Right cardiac atrium (tissue), 5 donors: Measurements from ENCODE around the gene CGNL1. TPM values are rescaled to one million over a fixed set of nuclear protein-coding genes. Genes with fewer than 3 reads are reported as not detected.

Source experiments
- ATAC-seq, 2 donors: fragments of 200-7000 bp; cut with Tn5 transposase; one replicate each; pipeline versions ENCODE4 v1.8.0 to v1.9.1; 2020; ENCODE audit warnings: moderate library complexity in 2 of 2, mild to moderate bottlenecking in 1 of 2
- DNase-seq, 3 donors: peaks; one replicate each; pipeline ENCODE4 v3.0.0-alpha.2; 2020
- H3K27ac ChIP-seq: one replicate; pipeline ENCODE4 v1.5.1; 2013; ENCODE audit warnings: mild to moderate bottlenecking, low read length, control low read depth, moderate library complexity
- H3K27me3 ChIP-seq: one replicate; pipeline ENCODE4 v1.6.1; 2013; ENCODE audit not compliant: control insufficient read depth, insufficient read depth
- H3K4me1 ChIP-seq: one replicate; pipeline ENCODE4 v1.6.1; 2013; ENCODE audit warnings: low read length; ENCODE audit not compliant: control insufficient read depth, insufficient read depth
- H3K4me3 ChIP-seq: one replicate; pipeline ENCODE4 v1.5.1; 2013; ENCODE audit warnings: low read length, control low read depth
- H3K9me3 ChIP-seq: one replicate; pipeline ENCODE4 v1.6.1; 2013; ENCODE audit warnings: low read length; ENCODE audit not compliant: control insufficient read depth
- WGBS: extraction: QIAGEN DNeasy Blood & Tissue Kit; methylation state at CpG from one replicate; pipeline ENCODE4 v1.1.7; 2013; 5-methylcytosine and 5-hydroxymethylcytosine counted together
- intact Hi-C, 4 donors: fragments of 100-400 bp; cut with DNase I; formaldehyde crosslinking; loops; one replicate each; pipeline versions ENCODE4 v1.11.0 to v1.14.0; 2022 to 2023
- long read RNA-seq, 4 donors: library from polyadenylated mRNA; unstranded; transcript quantifications; one replicate each; pipeline ENCODE4 v2.0.0, GENCODE V29; 2020 to 2021
- polyA plus RNA-seq: library from polyadenylated mRNA; stranded (reverse); fragments of 200-250 nt; gene quantifications from one replicate; pipeline ENCODE4 v1.2.3, GENCODE V29; 2013
- total RNA-seq, 4 donors: library from RNA; stranded (reverse); fragmentation: NEBNext Ultra II Directional; extraction: Animal tissue kit (Norgen Biotek cat#: 25700); gene quantifications; one replicate each; pipeline ENCODE4 v1.2.1, GENCODE V29; 2021
- donor health status: healthy with polysubstance abuse.
- donor health status: DM: no; HTN: yes; CAD: no.
- donor health status: DM: no; HTN: no; CAD: no.
- donor health status: DM: no; HTN: yes; CAD: no; lungs with severe emphysema.
- donor health status: DM: yes; HTN: yes; CAD: no.

CGNL1 gene, protein sequence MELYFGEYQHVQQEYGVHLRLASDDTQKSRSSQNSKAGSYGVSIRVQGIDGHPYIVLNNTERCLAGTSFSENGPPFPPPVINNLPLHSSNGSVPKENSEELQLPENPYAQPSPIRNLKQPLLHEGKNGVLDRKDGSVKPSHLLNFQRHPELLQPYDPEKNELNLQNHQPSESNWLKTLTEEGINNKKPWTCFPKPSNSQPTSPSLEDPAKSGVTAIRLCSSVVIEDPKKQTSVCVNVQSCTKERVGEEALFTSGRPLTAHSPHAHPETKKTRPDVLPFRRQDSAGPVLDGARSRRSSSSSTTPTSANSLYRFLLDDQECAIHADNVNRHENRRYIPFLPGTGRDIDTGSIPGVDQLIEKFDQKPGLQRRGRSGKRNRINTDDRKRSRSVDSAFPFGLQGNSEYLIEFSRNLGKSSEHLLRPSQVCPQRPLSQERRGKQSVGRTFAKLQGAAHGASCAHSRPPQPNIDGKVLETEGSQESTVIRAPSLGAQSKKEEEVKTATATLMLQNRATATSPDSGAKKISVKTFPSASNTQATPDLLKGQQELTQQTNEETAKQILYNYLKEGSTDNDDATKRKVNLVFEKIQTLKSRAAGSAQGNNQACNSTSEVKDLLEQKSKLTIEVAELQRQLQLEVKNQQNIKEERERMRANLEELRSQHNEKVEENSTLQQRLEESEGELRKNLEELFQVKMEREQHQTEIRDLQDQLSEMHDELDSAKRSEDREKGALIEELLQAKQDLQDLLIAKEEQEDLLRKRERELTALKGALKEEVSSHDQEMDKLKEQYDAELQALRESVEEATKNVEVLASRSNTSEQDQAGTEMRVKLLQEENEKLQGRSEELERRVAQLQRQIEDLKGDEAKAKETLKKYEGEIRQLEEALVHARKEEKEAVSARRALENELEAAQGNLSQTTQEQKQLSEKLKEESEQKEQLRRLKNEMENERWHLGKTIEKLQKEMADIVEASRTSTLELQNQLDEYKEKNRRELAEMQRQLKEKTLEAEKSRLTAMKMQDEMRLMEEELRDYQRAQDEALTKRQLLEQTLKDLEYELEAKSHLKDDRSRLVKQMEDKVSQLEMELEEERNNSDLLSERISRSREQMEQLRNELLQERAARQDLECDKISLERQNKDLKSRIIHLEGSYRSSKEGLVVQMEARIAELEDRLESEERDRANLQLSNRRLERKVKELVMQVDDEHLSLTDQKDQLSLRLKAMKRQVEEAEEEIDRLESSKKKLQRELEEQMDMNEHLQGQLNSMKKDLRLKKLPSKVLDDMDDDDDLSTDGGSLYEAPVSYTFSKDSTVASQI
- 10 to 100 TPM; 48.6 to 59.9 (median 53.1) TPM for total RNA-seq
- polyA plus RNA-seq: 12.7 TPM
- long read RNA-seq, donor 1, full-length matches to known transcripts: 2 of 53 reads
- long read RNA-seq, donor 1, partial matches to known transcripts: 23 of 53 reads
- long read RNA-seq, donor 1, other reads (novel, unspliced or antisense): 28 of 53 reads
- long read RNA-seq, donor 2, full-length matches to known transcripts: 6 of 24 reads
- long read RNA-seq, donor 2, partial matches to known transcripts: 11 of 24 reads
- long read RNA-seq, donor 2, other reads (novel, unspliced or antisense): 7 of 24 reads
- long read RNA-seq, donor 3, full-length matches to known transcripts: 8 of 166 reads
- long read RNA-seq, donor 3, partial matches to known transcripts: 118 of 166 reads
- long read RNA-seq, donor 3, other reads (novel, unspliced or antisense): 40 of 166 reads
- long read RNA-seq, donor 4, full-length matches to known transcripts: 8 of 28 reads
- long read RNA-seq, donor 4, partial matches to known transcripts: 4 of 28 reads
- long read RNA-seq, donor 4, other reads (novel, unspliced or antisense): 16 of 28 reads

DNA sequence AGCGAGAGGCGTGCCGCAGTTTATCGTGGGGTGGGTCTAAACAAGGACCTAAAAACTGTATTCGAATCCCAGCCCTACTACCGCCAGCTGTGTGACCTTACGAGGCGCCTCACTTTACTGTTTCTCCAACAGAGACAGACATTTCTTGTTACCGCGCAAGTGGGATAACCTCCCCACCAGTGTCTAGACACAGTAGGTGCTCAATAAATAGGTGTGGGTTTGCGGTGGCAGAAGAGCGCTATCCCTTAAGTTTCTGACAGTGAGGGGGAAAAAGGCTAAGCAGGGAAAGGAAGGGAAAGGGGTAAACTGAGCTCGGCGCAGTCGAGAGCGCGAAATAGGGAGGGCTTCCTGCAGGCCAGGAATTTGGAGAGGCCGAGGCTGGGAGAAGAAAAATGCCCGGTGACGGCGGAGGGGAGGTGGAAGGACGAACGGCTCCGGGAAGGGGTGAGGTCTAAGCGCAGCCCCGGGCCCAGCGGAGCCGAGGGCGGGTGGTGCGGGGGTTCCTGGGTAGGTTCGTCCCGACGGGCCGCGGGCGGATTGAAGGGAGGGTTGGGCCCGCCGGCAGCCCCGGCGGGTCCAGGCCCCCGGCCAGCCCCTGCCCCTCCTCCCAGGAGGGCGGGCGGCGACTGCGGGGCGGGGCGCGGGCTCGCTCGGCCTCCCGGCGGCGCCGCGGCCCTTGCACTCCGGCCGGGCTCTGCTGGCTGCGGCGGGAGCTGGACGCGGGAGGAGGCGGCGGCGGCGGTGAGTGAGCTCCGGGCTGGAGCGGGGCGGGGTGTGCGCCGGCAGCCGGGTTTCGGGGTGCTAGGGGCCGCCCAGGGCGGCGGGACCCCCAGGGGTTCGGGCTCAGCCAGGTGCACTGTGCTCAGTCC lies at the start of gene CGNL1:
Gene CGNL1, plus strand, starts transcription at position 679 of the 869 bp plus-strand sequence. CDS start 61,495 bp downstream, outside the sequence.
- H3K4me1 ChIP-seq: no peaks in the 10 kb centered on the region
- ATAC-seq: peak; percentile 91 to 92
- no peaks in the 10 kb centered on the region for H3K9me3 ChIP-seq
- DNase-seq: peak; percentile 65 to 87 (median 85)
- intact Hi-C loops: no loop called here
- H3K4me3 ChIP-seq: peak within 1 kb of the TSS; percentile 94
- H3K27ac ChIP-seq: peak within 1 kb of the TSS; percentile 6
- 17% methylated on average over 76 of the region's 76 CpGs for WGBS
- no peaks in the 10 kb centered on the region for H3K27me3 ChIP-seq

- DNase-seq: peak; percentile 41 to 64 (median 48)
Observed at GRCh38 chr15:57327985-57328471, 48.3 kb upstream of the CGNL1 start.

DNA sequence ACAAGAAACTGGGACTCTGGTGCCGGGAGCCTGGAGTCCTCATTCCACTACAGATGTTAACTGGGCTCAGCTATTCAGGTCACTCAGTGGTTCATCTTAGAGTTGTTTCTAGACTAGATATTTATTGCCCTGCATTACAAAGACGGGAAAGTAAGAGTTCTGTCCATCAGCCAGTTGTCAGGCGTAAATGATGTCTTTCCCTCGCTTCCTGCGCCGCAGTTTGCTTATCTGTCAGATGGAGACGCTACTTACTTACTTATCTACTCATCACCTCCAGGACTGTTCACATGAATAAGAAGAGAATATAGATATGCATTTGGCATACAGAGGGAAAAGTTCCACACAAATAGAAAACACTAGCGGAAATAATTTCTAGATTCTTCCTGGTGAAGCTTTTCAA lies 47.8 kb upstream of the CGNL1 start:
- 55% methylated on average over 8 of the region's 8 CpGs for WGBS
- intact Hi-C loops: no loop called here

More at GRCh38 chr15:57327985-57328471, 48.3 kb upstream of the CGNL1 start:
- intact Hi-C loops: no loop called here
- Histone ChIP-seq H3K9me3 (no peaks in the 10 kb centered on the region), H3K4me3 (no peak overlapping the region), H3K27me3 (no peaks in the 10 kb centered on the region), H3K4me1 (no peaks in the 10 kb centered on the region), H3K27ac (no peak overlapping the region)
- peak; percentile 44 to 57 for ATAC-seq
- 57% methylated on average over 11 of the region's 11 CpGs for WGBS

DNA sequence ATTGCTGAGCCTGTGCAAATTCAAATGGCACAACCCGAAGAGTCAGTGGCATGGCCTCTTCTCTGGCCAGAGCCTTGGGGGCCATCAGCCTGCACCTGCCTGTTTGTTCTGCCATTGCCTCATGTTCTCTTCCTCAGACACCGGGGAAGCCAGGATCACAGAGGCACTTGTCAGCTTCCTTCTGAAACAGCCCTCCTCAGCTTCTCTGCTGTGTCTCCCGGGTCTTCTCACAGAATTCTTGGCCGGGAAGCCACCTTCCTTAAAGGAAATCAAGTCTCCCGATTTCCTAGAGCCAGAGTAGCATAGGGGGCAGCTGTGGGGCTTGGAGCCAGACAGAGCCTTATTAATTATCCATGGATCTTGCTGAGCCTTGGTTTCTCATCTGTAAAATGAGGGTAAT lies 47.4 kb upstream of the CGNL1 start:
- intact Hi-C loops: no loop called here
- DNase-seq: peak in 2 of 3 donors; percentile 23 to 39
- WGBS: 42% methylated on average over 5 of the region's 5 CpGs
- Histone ChIP-seq H3K4me1 (no peaks in the 10 kb centered on the region), H3K27ac (no peak overlapping the region), H3K9me3 (no peaks in the 10 kb centered on the region), H3K4me3 (no peak overlapping the region), H3K27me3 (no peaks in the 10 kb centered on the region)
- no peak for ATAC-seq

More for the DNA sequence above, 47.8 kb upstream of the CGNL1 start:
- Histone ChIP-seq H3K27me3 (no peaks in the 10 kb centered on the region), H3K27ac (no peak overlapping the region), H3K4me1 (no peaks in the 10 kb centered on the region), H3K4me3 (no peak overlapping the region), H3K9me3 (no peaks in the 10 kb centered on the region)
- DNase-seq (peak in 2 of 3 donors; percentile 44 to 65), ATAC-seq (peak; percentile 8 to 18)

GRCh38 chr15:57329582-57330367 lies 46.5 kb upstream of the CGNL1 start:
- ATAC-seq (no peak), DNase-seq (peak in 2 of 3 donors; percentile 16 to 19)
- Histone ChIP-seq H3K9me3 (no peaks in the 10 kb centered on the region), H3K27me3 (no peaks in the 10 kb centered on the region), H3K27ac (no peak overlapping the region), H3K4me3 (no peak overlapping the region), H3K4me1 (no peaks in the 10 kb centered on the region)
- 81% methylated on average over 13 of the region's 13 CpGs for WGBS
- intact Hi-C loops: no loop called here

DNA sequence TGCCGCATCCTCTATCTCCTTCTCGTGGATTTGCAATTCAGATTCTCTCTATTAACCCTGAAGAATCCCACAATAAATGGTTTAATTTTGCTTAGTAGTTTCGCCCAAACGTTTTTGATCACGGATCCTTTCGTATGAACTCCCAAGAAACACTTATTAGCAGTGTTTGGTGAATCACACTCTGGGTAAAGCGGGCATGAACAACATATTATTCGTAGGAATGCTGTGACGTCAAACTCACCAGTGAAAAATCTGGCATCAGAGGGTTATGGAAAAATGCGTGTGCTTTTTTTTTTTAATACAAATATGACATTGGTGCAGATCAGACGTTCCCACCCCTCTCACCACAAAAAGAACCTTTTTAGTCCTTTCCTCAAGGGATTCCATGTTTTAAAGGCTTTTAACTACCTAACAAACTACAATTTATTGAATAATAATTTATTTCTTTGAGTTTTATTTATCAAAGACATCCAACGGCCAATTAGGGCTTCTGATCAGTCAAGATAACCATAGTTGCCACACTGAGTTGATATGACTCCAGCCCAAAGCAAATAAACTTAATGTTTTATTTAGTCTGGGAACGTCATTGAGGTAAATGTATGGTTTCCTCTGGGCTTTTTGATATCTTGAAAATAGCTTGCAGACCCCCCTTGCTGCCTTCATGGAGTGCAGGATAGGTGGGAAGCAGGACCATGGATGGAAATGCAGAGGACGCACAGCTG lies 45.5 kb upstream of the CGNL1 start:
- no peak for DNase-seq
- H3K4me1 ChIP-seq: no peaks in the 10 kb centered on the region
- no peak overlapping the region for H3K27ac ChIP-seq
- intact Hi-C loops: no loop called here
- no peak for ATAC-seq
- no peak overlapping the region for H3K4me3 ChIP-seq
- no peaks in the 10 kb centered on the region for H3K27me3 ChIP-seq
- 85% methylated on average over 14 of the region's 14 CpGs for WGBS
- H3K9me3 ChIP-seq: no peaks in the 10 kb centered on the region

DNA sequence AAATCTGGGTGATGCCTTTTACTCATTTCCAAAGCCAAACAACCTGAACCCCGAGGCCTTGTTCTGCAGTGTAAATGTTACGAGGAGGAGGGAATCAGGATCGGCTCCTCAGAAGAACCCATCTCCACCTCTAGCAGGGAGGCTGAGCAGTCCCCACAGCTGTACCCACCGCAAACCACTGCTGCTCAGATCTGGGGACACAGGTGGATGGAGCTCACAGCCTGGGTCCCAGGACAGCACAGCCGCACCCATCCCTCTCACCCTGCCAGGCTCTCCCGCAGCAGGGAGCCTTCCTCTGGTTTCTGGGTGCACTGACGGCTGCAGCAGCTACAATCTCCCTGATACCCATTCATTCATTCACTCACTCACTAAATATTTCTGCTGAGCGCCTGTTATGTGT lies 44.0 kb upstream of the CGNL1 start:
- H3K27me3 ChIP-seq: no peaks in the 10 kb centered on the region
- 93% methylated on average over 8 of the region's 8 CpGs for WGBS
- no peak overlapping the region for H3K4me3 ChIP-seq
- intact Hi-C loops: no loop called here
- no peaks in the 10 kb centered on the region for H3K4me1 ChIP-seq
- ATAC-seq: no peak
- no peak overlapping the region for H3K27ac ChIP-seq
- DNase-seq: peak in 2 of 3 donors; percentile 25 to 26
- no peaks in the 10 kb centered on the region for H3K9me3 ChIP-seq

DNA sequence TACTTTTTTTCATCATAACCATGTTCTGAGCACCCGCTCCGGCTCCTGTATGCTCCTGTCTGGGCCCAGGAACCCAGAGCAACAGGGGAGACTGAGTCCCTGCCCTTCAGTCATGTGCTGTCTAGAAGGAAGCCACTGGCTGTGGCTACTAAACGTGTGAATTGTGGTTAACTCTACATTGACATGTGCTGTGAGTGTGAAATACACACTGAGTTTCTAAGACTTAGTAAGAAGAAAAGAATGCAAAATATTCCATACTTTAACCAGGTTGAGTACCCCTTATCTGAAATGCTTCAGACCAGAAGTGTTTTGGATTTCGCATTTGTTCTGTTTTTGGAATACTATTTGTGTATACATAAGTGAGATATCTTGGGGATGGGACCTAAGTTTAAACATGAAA lies 42.8 kb upstream of the CGNL1 start:
- H3K9me3 ChIP-seq: no peaks in the 10 kb centered on the region

More for the DNA sequence above, 42.8 kb upstream of the CGNL1 start:
- ATAC-seq (no peak), DNase-seq (no peak)
- Histone ChIP-seq H3K4me3 (no peak overlapping the region), H3K4me1 (no peaks in the 10 kb centered on the region), H3K27ac (no peak overlapping the region), H3K27me3 (no peaks in the 10 kb centered on the region)
- WGBS: 84% methylated on average over 4 of the region's 4 CpGs
- intact Hi-C loops: no loop called here
